Measurements from ENCODE around the gene CARD11.

GRCh38 chr7:2999078-2999500 lies 44.6 kb downstream of the CARD11 start:
- TF ChIP-seq CTCF (IDR thresholded peaks at IDR 0.05; ENCODE audit: low read depth, low read length), result no peak
- TF ChIP-seq POLR2A (IDR thresholded peaks at IDR 0.05; ENCODE audit: extremely low read depth, insufficient read length), result no peak
- no peak for TF ChIP-seq MAX (IDR thresholded peaks at IDR 0.05; ENCODE audit: low read depth, low read length)
- no peak for TF ChIP-seq MYC (IDR thresholded peaks at IDR 0.05; ENCODE audit: low read depth, low read length)
